ENCODE measurements around the gene EEF1AKMT4. TPM values are rescaled to one million over a fixed set of nuclear protein-coding genes. Genes with fewer than 3 reads are reported as not detected.
A peak's percentile ranks its signal among the peaks of the same experiment; 100 is the strongest.

The EEF1AKMT4 gene
- total RNA-seq, 2 experiments from 2014 or later: 2.5 to 3.3 TPM

DNA sequence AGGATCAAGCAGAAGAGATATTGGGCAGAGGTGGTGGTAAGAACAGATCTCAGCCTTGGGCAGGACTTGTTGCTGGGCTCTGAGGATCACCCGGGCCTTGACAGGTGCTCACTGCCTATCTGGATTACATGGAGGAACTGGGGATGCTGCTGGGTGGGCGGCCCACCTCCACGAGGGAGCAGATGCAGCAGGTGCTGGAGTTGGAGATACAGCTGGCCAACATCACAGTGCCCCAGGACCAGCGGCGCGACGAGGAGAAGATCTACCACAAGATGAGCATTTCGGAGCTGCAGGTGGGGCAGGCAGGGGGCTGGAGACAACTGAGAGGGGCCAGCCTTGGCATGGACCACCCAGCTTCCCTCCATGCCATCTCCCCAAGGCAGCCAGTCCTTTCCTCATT, 34.2 kb downstream of the EEF1AKMT4 start:
- Mint-ChIP-seq H3K27ac (no peak overlapping the region), H3K9me3 (no peaks in the 10 kb centered on the region), H3K4me1 (no peaks in the 10 kb centered on the region), H3K36me3 (no peaks in the 10 kb centered on the region), H3K4me3 (no peak overlapping the region), H3K27me3 (peaks cover 12% of the 10 kb centered on the region)
- POLR2A ChIA-PET: no interaction called here
- no peak for ATAC-seq (ENCODE audit: low read depth)
- no peak for DNase-seq

DNA sequence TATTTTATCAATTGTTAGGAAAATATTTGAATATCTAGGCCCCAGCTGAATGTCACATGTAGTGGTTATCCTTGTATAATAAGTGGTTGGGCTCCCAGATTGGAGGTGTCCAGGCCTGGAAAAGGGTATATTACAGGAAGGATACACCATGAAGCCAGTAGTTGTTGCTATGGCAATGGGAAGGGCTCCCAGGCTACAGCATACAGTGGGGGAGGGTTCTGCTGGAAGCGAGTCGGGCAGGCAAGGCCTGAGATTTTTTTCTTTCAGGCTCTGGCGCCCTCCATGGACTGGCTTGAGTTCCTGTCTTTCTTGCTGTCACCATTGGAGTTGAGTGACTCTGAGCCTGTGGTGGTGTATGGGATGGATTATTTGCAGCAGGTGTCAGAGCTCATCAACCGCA, 35.2 kb downstream of the EEF1AKMT4 start:
- DNase-seq: no peak
- Mint-ChIP-seq H3K36me3 (no peaks in the 10 kb centered on the region), H3K4me3 (no peak overlapping the region), H3K27me3 (peaks cover 9% of the 10 kb centered on the region), H3K9me3 (no peaks in the 10 kb centered on the region), H3K4me1 (peaks cover 3% of the 10 kb centered on the region), H3K27ac (no peak overlapping the region)
- POLR2A ChIA-PET: no interaction called here
- peak; percentile 57 for ATAC-seq (ENCODE audit: low read depth)

DNA sequence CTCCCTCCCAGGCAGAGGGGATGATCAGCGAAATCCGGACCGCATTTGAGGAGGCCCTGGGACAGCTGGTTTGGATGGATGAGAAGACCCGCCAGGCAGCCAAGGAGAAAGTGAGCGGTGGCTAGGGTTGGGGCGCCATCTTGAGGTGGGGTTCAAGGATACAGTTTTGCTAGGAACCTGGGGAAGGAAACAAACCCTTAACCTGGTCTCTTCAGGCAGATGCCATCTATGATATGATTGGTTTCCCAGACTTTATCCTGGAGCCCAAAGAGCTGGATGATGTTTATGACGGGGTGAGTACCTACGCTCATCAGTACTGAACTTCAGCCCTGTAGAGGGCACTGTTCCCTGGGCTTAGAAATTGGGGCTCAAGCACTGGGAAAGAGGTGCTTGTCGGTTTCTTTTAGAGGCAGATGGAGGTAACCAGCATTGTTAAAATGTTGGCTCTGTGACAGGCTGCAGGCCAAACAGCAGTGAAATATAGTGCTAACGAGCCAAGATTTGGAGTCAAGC, 40.0 kb downstream of the EEF1AKMT4 start:
- POLR2A ChIA-PET: no interaction called here
- Mint-ChIP-seq H3K9me3 (no peaks in the 10 kb centered on the region), H3K27ac (no peak overlapping the region), H3K4me1 (peaks cover 3% of the 10 kb centered on the region), H3K36me3 (no peaks in the 10 kb centered on the region), H3K27me3 (peaks cover 4% of the 10 kb centered on the region), H3K4me3 (no peak overlapping the region)
- DNase-seq: peak; percentile 73
- ATAC-seq (ENCODE audit: low read depth): peak; percentile 68

DNA sequence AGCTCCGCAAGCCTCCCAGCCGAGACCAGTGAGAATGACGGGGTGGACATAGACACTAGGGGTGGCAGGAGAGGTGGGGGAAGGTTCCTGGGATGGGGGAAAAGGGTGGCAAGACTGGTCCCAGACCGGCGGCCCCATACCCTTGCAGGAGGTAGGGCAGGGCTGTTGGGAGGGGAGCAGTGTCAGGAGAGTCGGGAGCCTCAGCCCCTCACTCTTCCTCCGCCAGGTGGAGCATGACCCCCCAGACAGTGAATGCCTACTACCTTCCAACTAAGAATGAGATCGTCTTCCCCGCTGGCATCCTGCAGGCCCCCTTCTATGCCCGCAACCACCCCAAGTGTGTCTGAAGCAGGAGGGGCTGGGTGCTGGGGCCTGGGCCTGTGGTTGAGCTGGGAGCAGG, 40.9 kb downstream of the EEF1AKMT4 start:
- H3K9me3 Mint-ChIP-seq: no peaks in the 10 kb centered on the region
- no peaks in the 10 kb centered on the region for H3K36me3 Mint-ChIP-seq
- no peak for ATAC-seq (ENCODE audit: low read depth)
- no peak overlapping the region for H3K4me3 Mint-ChIP-seq
- no peak for DNase-seq
- peaks cover 8% of the 10 kb centered on the region for H3K27me3 Mint-ChIP-seq
- no peak overlapping the region for H3K27ac Mint-ChIP-seq
- POLR2A ChIA-PET: no interaction called here
- peaks cover 3% of the 10 kb centered on the region for H3K4me1 Mint-ChIP-seq

DNA sequence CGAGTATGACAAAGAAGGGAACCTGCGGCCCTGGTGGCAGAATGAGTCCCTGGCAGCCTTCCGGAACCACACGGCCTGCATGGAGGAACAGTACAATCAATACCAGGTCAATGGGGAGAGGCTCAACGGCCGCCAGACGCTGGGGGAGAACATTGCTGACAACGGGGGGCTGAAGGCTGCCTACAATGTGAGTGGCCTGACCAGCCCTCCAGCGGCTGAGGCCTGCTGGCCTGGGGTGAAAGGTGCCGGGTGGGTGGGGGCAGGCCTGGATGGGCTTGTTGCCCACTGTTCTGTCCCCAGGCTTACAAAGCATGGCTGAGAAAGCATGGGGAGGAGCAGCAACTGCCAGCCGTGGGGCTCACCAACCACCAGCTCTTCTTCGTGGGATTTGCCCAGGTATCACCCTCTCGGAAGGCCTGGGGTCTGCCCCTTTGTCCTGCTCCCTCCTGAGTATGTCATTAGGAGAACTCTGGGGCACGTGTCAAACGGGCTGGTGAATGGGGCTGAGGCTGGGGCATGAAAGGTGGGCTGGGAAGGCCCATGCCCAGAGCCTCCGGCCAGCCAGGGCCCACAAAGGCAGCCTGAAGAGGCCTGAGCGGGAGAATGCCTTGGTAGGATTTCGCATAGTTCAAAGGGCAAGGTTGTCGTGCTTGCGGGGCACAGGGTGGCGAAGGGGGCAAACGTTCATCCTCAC, 41.7 kb downstream of the EEF1AKMT4 start:
- H3K27ac Mint-ChIP-seq: peak overlapping the region; percentile 45
- POLR2A ChIA-PET: no interaction called here
- DNase-seq (no peak), ATAC-seq (ENCODE audit: low read depth) (no peak)
- H3K36me3 Mint-ChIP-seq: no peaks in the 10 kb centered on the region
- peaks cover 5% of the 10 kb centered on the region for H3K27me3 Mint-ChIP-seq
- H3K4me1 Mint-ChIP-seq: peaks cover 3% of the 10 kb centered on the region
- no peaks in the 10 kb centered on the region for H3K9me3 Mint-ChIP-seq
- no peak overlapping the region for H3K4me3 Mint-ChIP-seq

DNA sequence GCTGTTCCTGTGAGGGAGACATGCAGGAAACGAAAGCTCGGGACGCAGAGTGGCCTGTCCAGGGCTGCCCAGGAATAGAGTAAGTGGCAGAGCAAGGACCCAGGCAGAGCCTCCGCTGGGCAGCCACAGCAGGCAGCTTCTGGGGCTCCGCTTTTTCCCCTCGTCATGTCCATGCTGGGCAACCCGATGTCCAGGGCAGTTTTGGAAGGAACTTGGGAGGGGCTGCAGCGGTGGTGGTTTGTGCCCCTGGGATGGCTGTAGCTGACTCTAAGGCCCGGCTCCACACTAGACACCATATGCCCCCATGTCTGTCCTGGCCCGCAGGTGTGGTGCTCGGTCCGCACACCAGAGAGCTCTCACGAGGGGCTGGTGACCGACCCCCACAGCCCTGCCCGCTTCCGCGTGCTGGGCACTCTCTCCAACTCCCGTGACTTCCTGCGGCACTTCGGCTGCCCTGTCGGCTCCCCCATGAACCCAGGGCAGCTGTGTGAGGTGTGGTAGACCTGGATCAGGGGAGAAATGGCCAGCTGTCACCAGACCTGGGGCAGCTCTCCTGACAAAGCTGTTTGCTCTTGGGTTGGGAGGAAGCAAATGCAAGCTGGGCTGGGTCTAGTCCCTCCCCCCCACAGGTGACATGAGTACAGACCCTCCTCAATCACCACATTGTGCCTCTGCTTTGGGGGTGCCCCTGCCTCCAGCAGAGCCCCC, 42.4 kb downstream of the EEF1AKMT4 start:
- DNase-seq (no peak), ATAC-seq (ENCODE audit: low read depth) (no peak)
- Mint-ChIP-seq H3K27ac (no peak overlapping the region), H3K9me3 (no peaks in the 10 kb centered on the region), H3K36me3 (no peaks in the 10 kb centered on the region), H3K27me3 (peaks cover 4% of the 10 kb centered on the region), H3K4me1 (peaks cover 3% of the 10 kb centered on the region), H3K4me3 (no peak overlapping the region)
- POLR2A ChIA-PET: no interaction called here

DNA sequence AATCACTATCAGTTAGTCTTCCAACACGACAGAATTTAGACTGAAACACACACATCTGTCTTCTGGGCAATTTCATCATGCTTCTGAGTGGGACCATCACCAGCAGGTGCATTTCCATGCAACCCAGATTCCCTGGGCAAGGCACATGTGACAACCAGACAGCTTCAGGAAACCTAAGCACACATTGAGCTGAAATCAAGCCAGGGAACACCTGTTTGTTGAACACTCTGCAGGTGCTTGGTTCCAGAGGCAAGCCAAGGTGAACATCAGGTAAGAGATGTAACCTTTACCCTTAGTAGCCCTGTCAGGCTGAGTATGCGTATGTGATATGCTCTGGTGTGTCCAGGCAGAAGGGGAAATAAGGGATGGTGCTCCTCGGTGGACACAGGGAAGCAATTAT, 46.3 kb downstream of the EEF1AKMT4 start:
- H3K4me3 Mint-ChIP-seq: no peak overlapping the region
- no peaks in the 10 kb centered on the region for H3K9me3 Mint-ChIP-seq
- no peak overlapping the region for H3K27ac Mint-ChIP-seq
- ATAC-seq (ENCODE audit: low read depth): no peak
- no peak for DNase-seq
- H3K27me3 Mint-ChIP-seq: peaks cover 4% of the 10 kb centered on the region
- peaks cover 14% of the 10 kb centered on the region for H3K4me1 Mint-ChIP-seq
- H3K36me3 Mint-ChIP-seq: no peaks in the 10 kb centered on the region
- POLR2A ChIA-PET: no interaction called here

DNA sequence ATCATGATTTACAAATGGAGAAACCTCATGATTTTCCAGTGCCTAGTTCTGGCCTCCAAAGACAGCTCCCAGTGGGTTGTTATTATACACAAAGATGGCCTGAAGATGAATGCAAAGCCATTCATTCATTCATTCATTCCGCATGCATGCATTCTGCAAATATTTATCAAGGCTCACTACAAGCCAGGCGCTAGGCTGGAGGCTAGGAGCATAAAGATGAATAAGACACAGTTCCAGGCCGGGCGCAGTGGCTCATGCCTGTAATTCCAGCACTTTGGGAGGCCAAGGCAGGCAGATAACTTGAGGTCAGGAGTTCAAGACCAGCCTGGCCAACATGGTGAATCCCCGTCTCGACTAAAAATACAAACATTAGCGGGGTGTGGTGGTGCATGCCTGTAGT, 47.1 kb downstream of the EEF1AKMT4 start:
- POLR2A ChIA-PET: no interaction called here
- DNase-seq (no peak), ATAC-seq (ENCODE audit: low read depth) (no peak)
- H3K4me3 Mint-ChIP-seq: no peak overlapping the region
- no peaks in the 10 kb centered on the region for H3K9me3 Mint-ChIP-seq
- H3K4me1 Mint-ChIP-seq: peaks cover 19% of the 10 kb centered on the region
- no peak overlapping the region for H3K27ac Mint-ChIP-seq
- peaks cover 4% of the 10 kb centered on the region for H3K27me3 Mint-ChIP-seq
- H3K36me3 Mint-ChIP-seq: peaks cover 3% of the 10 kb centered on the region

DNA sequence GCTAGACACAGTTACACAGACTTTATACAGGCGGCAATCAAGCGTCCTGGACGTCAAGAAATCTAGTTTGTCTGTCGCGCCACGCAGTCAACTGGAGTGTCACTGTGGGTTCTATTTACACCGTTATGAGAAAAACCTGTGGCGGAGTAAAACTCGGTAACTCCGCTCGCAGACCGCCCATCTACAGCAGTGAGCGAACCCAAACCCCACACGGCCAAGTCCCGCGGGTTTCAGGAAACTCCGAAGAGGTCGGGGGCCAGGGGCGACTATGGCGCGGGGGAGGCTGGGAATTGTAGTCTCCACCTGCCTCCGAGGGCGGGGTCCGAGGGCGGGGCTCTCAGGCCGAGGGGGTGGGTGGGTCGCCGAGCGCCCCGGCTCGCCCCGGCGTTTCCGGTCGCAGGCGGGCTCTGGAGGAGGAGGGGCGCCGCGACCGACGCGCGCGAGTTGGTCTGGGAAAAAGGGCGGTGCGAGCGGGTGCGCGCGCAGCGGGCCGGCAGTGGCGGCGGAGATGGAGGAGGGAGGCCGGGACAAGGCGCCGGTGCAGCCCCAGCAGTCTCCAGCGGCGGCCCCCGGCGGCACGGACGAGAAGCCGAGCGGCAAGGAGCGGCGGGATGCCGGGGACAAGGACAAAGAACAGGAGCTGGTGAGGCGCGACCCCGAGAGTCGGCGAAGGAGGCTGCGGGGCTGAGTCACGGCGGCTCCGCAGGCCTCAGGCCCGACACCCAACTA, 49.5 kb downstream of the EEF1AKMT4 start, which contains the start of gene PSMD2:
TSS of gene PSMD2 (plus strand) at position 483 of the 729 bp plus-strand sequence. CDS start at position 509, 26 bp downstream.
- ATAC-seq (ENCODE audit: low read depth) (peak; percentile 96), DNase-seq (peak; percentile 98)
- peaks cover 12% of the 10 kb centered on the region for H3K36me3 Mint-ChIP-seq
- H3K27me3 Mint-ChIP-seq: peaks cover 4% of the 10 kb centered on the region
- H3K4me3 Mint-ChIP-seq: peak within 1 kb of the TSS; percentile 92
- peaks cover 21% of the 10 kb centered on the region for H3K4me1 Mint-ChIP-seq
- H3K9me3 Mint-ChIP-seq: no peaks in the 10 kb centered on the region
- H3K27ac Mint-ChIP-seq: peak within 1 kb of the TSS; percentile 82
- POLR2A ChIA-PET: interaction anchor here (1.4 kb wide), 1 partner anchor 63 kb away, joined by 5 read pairs; no protein-coding TSS in a partner anchor

DNA sequence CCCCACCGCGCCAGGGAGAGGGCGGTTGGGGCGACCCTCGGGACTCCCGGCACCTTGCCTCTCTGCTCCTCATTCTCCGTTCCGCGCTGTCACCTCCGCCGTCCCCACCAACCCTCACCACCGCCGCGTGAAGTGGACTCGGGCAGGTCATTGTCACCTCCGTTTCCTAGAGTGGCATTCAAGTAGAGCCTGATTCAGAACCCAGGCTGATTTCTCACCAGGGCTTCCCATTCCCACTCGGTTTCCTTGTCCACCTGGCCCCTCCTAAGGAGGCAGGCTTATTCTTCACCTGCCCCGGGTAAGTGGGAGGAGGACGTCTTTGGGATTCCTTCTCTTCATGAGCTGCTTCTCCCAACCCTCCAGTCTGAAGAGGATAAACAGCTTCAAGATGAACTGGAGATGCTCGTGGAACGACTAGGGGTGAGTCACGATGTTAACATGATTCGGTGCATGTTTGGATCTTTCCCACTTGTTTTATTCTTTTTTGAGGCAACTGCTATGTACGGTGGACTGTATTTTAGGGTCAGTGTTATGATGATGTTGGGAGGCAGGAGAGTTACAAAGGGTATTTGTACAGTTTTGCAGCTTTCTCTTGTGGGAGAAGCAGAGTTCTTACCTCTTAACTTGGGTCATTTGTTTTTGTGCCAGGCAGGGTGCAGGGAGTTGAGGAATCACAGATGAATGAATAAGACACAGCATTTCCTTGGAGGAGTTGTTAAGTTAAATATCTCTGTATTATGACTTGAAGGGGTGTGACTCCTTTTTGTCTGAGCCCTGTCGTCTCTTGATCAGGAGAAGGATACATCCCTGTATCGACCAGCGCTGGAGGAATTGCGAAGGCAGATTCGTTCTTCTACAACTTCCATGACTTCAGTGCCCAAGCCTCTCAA, 50.3 kb downstream of the EEF1AKMT4 start:
- Mint-ChIP-seq H3K4me3 (peak overlapping the region; percentile 92), H3K9me3 (no peaks in the 10 kb centered on the region), H3K36me3 (peaks cover 13% of the 10 kb centered on the region), H3K4me1 (peaks cover 21% of the 10 kb centered on the region), H3K27ac (peak overlapping the region; percentile 82), H3K27me3 (peaks cover 2% of the 10 kb centered on the region)
- POLR2A ChIA-PET: interaction anchor here (1.4 kb wide), 1 partner anchor 62 kb away, joined by 5 read pairs; no protein-coding TSS in a partner anchor
- no peak for ATAC-seq (ENCODE audit: low read depth)
- DNase-seq: no peak

DNA sequence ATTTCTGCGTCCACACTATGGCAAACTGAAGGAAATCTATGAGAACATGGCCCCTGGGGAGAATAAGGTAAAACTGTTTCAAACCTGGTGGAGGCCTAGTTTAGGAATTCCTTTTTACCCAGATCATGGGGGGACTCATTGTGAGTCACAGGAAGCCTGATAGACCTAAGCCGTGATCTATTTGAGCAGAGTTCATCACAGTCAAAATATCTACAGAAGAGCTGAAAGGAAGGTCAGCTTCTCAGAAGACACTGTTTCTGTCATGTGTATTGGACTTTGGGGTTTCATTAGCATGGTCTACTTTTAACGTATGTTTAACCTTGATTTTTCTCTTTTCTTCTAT, 50.9 kb downstream of the EEF1AKMT4 start:
- H3K27ac Mint-ChIP-seq: no peak overlapping the region
- peak overlapping the region; percentile 92 for H3K4me3 Mint-ChIP-seq
- H3K4me1 Mint-ChIP-seq: peaks cover 21% of the 10 kb centered on the region
- H3K27me3 Mint-ChIP-seq: no peaks in the 10 kb centered on the region
- POLR2A ChIA-PET: interaction anchor here (1.4 kb wide), 1 partner anchor 62 kb away, joined by 5 read pairs; no protein-coding TSS in a partner anchor
- H3K9me3 Mint-ChIP-seq: no peaks in the 10 kb centered on the region
- ATAC-seq (ENCODE audit: low read depth) (no peak), DNase-seq (no peak)
- H3K36me3 Mint-ChIP-seq: peaks cover 13% of the 10 kb centered on the region

DNA sequence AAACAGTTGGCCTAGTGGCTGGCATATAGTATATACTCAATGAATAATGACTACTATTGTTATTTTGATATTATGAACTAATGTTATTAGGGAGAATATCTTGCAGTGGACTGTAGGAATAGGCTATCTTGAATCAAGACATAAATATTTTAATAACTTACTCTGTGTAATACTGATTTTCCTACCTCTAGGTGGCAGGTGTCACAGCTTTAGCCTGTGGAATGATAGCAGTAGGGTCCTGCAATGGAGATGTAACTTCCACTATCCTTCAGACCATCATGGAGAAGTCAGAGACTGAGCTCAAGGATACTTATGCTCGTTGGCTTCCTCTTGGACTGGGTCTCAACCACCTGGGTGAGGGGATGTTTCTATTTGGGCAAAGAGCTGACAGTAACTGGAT, 56.1 kb downstream of the EEF1AKMT4 start:
- ATAC-seq (ENCODE audit: low read depth): peak; percentile 55
- H3K9me3 Mint-ChIP-seq: no peaks in the 10 kb centered on the region
- peaks cover 9% of the 10 kb centered on the region for H3K4me1 Mint-ChIP-seq
- no peaks in the 10 kb centered on the region for H3K27me3 Mint-ChIP-seq
- POLR2A ChIA-PET: no interaction called here
- H3K27ac Mint-ChIP-seq: no peak overlapping the region
- H3K4me3 Mint-ChIP-seq: no peak overlapping the region
- no peak for DNase-seq
- H3K36me3 Mint-ChIP-seq: peaks cover 46% of the 10 kb centered on the region
